Upper lobe of right lung (tissue), 1 donor: Measurements from ENCODE around the gene ARNT2. TPM values are rescaled to one million over a fixed set of nuclear protein-coding genes. Genes with fewer than 3 reads are reported as not detected.

Experiments used
- ATAC-seq: fragments of 200-7000 bp; cut with Tn5 transposase; one replicate; pipeline ENCODE4 v1.9.1; 2020; ENCODE audit warnings: mild to moderate bottlenecking, moderate library complexity
- DNase-seq: peaks from one replicate; pipeline ENCODE4 v3.0.0-alpha.2; 2020
- H3K27ac ChIP-seq: fragments of 200-600 bp; one replicate; pipeline ENCODE4 v1.8.0; 2022
- H3K27me3 ChIP-seq: fragments of 200-600 bp; one replicate; pipeline ENCODE4 v1.8.0; 2022; ENCODE audit warnings: mild to moderate bottlenecking
- H3K36me3 ChIP-seq: fragments of 200-600 bp; one replicate; pipeline ENCODE4 v1.8.0; 2022
- H3K4me1 ChIP-seq: fragments of 200-600 bp; one replicate; pipeline ENCODE4 v1.8.0; 2022
- H3K4me3 ChIP-seq: fragments of 200-600 bp; one replicate; pipeline ENCODE4 v1.8.0; 2022; ENCODE audit warnings: mild to moderate bottlenecking
- H3K9me3 ChIP-seq: fragments of 200-600 bp; one replicate; pipeline ENCODE4 v1.8.0; 2022
- CTCF ChIP-seq: fragments of 200-600 bp; IDR thresholded peaks from one replicate; pipeline ENCODE4 v1.8.0; 2022; ENCODE audit warnings: antibody characterized with exemption
- intact Hi-C: fragments of 100-400 bp; cut with DNase I; formaldehyde crosslinking; loops from one replicate; pipeline ENCODE4 v1.11.0; 2022
- total RNA-seq: library from RNA; stranded (reverse); fragmentation: NEBNext Ultra II Directional; extraction: Animal tissue kit (Norgen Biotek cat#: 25700); gene quantifications from one replicate; pipeline ENCODE4 v1.2.1, GENCODE V29; 2021
- donor health status: DM: no; HTN: yes; CAD: no; lungs with severe emphysema.

Gene ARNT2
- total RNA-seq, 1 donor from 2014 or later = 12.9 TPM

GRCh38 chr15:80609091-80609490 is 204.9 kb downstream of the ARNT2 start:
- intact Hi-C loops = no loop called here
- no peaks in the 10 kb centered on the region for H3K27me3 ChIP-seq
- H3K4me1 ChIP-seq = peaks cover 14% of the 10 kb centered on the region
- H3K9me3 ChIP-seq = no peaks in the 10 kb centered on the region
- no peak overlapping the region for H3K4me3 ChIP-seq
- peak overlapping the region; percentile 30 for H3K27ac ChIP-seq
- DNase-seq (no peak), ATAC-seq (no peak)
- no peaks in the 10 kb centered on the region for H3K36me3 ChIP-seq
- TF ChIP-seq CTCF = no peak

GRCh38 chr15:80609512-80609946 is 205.3 kb downstream of the ARNT2 start:
- H3K27me3 ChIP-seq = no peaks in the 10 kb centered on the region
- peak overlapping the region; percentile 30 for H3K27ac ChIP-seq
- H3K4me1 ChIP-seq = peaks cover 14% of the 10 kb centered on the region
- no peak for ATAC-seq
- no peak overlapping the region for H3K4me3 ChIP-seq
- no peaks in the 10 kb centered on the region for H3K9me3 ChIP-seq
- TF ChIP-seq CTCF = no peak
- intact Hi-C loops = no loop called here
- no peak for DNase-seq
- no peaks in the 10 kb centered on the region for H3K36me3 ChIP-seq

- Histone ChIP-seq H3K27ac (no peak overlapping the region), H3K9me3 (no peaks in the 10 kb centered on the region), H3K4me3 (no peak overlapping the region), H3K4me1 (peaks cover 25% of the 10 kb centered on the region), H3K36me3 (no peaks in the 10 kb centered on the region), H3K27me3 (no peaks in the 10 kb centered on the region)
- TF ChIP-seq CTCF = no peak
- ATAC-seq (no peak), DNase-seq (no peak)
- intact Hi-C loops = no loop called here
Measured at GRCh38 chr15:80611543-80612080, 207.4 kb downstream of the ARNT2 start.

GRCh38 chr15:80612118-80612823 is 208.1 kb downstream of the ARNT2 start:
- intact Hi-C loops = no loop called here
- H3K4me1 ChIP-seq = peaks cover 25% of the 10 kb centered on the region
- ATAC-seq = no peak
- no peaks in the 10 kb centered on the region for H3K27me3 ChIP-seq
- no peaks in the 10 kb centered on the region for H3K36me3 ChIP-seq
- no peak overlapping the region for H3K4me3 ChIP-seq
- no peaks in the 10 kb centered on the region for H3K9me3 ChIP-seq
- TF ChIP-seq CTCF = no peak
- no peak for DNase-seq
- H3K27ac ChIP-seq = no peak overlapping the region

- intact Hi-C loops = no loop called here
- H3K36me3 ChIP-seq = no peaks in the 10 kb centered on the region
- peaks cover 23% of the 10 kb centered on the region for H3K4me1 ChIP-seq
- H3K4me3 ChIP-seq = no peak overlapping the region
- ATAC-seq (no peak), DNase-seq (no peak)
- no peaks in the 10 kb centered on the region for H3K27me3 ChIP-seq
- no peak for TF ChIP-seq CTCF
- no peaks in the 10 kb centered on the region for H3K9me3 ChIP-seq
- no peak overlapping the region for H3K27ac ChIP-seq
Measured at GRCh38 chr15:80613762-80614365, 209.7 kb downstream of the ARNT2 start.
